Ishikawa (cell line): ENCODE data around the gene FAM199X.

ENCODE experiments used
- CEBPB ChIP-seq: IDR thresholded peaks from 2 replicates; pipeline ENCODE4 v1.6.1; 2012
- CREB1 ChIP-seq: IDR thresholded peaks from 2 replicates; pipeline ENCODE4 v1.6.1; 2012; ENCODE audit warnings: low read depth
- EGR1 ChIP-seq: IDR thresholded peaks from 2 replicates; pipeline ENCODE4 v1.6.1; 2012
- EP300 ChIP-seq: IDR thresholded peaks from 2 replicates; pipeline ENCODE4 v1.6.1; 2012; ENCODE audit warnings: borderline replicate concordance
- FOXM1 ChIP-seq: IDR thresholded peaks from 2 replicates; pipeline ENCODE4 v1.6.1; 2012; ENCODE audit warnings: low read depth, borderline replicate concordance
- NFIC ChIP-seq: IDR thresholded peaks from 2 replicates; pipeline ENCODE4 v1.6.1; 2012
- RAD21 ChIP-seq: IDR thresholded peaks from 2 replicates; pipeline ENCODE4 v1.6.1; 2012; ENCODE audit warnings: low read depth
- TAF1 ChIP-seq: IDR thresholded peaks from 2 replicates; pipeline ENCODE4 v1.6.1; 2012; ENCODE audit warnings: low read depth, mild to moderate bottlenecking
- TCF12 ChIP-seq: IDR thresholded peaks from 2 replicates; pipeline ENCODE4 v1.6.1; 2012; ENCODE audit warnings: low read depth
- TEAD4 ChIP-seq: IDR thresholded peaks from 2 replicates; pipeline ENCODE4 v1.6.1; 2012
- YY1 ChIP-seq: IDR thresholded peaks from 2 replicates; pipeline ENCODE4 v1.6.1; 2012; ENCODE audit warnings: low read depth
- ZBTB7A ChIP-seq: IDR thresholded peaks from 2 replicates; pipeline ENCODE4 v1.6.1; 2012; ENCODE audit warnings: low read depth
- TF ChIP-seq, protein P1 (sequence below): IDR thresholded peaks from 2 replicates; pipeline ENCODE4 v1.6.1; 2012
- TF ChIP-seq, protein P2 (sequence below): IDR thresholded peaks from 2 replicates; pipeline ENCODE4 v1.6.1; 2012
- TF ChIP-seq, protein P3 (sequence below): IDR thresholded peaks from 2 replicates; pipeline ENCODE4 v1.6.1; 2012; ENCODE audit warnings: low read depth, mild to moderate bottlenecking

FAM199X gene

DNA sequence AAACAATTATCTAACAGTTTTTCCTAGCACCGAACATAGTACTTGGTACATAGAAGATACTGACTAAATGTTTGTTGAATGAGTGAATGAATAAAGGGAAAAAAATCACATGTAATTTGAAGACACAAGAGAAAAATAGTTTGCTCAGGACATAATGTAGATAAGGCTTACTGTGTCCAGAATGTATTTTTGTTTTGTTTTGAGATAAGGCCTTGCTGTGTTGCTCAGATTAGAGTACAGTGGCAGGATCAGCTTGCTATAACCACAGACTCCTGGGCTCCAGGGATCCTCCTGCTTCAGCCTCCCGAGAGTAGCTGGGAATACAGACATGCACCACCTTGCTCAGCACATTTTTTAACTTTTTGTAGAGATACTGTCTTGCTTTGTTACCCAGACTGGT lies 6.5 kb downstream of the FAM199X start:
- TF ChIP-seq FOXM1 = no peak
- TF ChIP-seq TEAD4 = no peak
- TF ChIP-seq TCF12 = no peak
- no peak for TF ChIP-seq CREB1
- TF ChIP-seq TAF1 = no peak

- TF ChIP-seq YY1 (no peak), FOXM1 (no peak), TCF12 (no peak), ZBTB7A (no peak), CREB1 (no peak), TAF1 (no peak), RAD21 (no peak), EP300 (no peak), EGR1 (no peak), CEBPB (no peak), TEAD4 (no peak)
- TF ChIP-seq, protein P1, sequence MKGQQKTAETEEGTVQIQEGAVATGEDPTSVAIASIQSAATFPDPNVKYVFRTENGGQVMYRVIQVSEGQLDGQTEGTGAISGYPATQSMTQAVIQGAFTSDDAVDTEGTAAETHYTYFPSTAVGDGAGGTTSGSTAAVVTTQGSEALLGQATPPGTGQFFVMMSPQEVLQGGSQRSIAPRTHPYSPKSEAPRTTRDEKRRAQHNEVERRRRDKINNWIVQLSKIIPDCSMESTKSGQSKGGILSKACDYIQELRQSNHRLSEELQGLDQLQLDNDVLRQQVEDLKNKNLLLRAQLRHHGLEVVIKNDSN = no peak
- TF ChIP-seq, protein P2, sequence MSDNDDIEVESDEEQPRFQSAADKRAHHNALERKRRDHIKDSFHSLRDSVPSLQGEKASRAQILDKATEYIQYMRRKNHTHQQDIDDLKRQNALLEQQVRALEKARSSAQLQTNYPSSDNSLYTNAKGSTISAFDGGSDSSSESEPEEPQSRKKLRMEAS = no peak
Observed at GRCh38 chrX:104173841-104174240, 7.6 kb downstream of the FAM199X start.

- TF ChIP-seq, protein P2 = no peak
- TF ChIP-seq TAF1 (no peak), YY1 (no peak), RAD21 (no peak), EGR1 (no peak), NFIC (no peak), TCF12 (no peak)
- TF ChIP-seq, protein P3, sequence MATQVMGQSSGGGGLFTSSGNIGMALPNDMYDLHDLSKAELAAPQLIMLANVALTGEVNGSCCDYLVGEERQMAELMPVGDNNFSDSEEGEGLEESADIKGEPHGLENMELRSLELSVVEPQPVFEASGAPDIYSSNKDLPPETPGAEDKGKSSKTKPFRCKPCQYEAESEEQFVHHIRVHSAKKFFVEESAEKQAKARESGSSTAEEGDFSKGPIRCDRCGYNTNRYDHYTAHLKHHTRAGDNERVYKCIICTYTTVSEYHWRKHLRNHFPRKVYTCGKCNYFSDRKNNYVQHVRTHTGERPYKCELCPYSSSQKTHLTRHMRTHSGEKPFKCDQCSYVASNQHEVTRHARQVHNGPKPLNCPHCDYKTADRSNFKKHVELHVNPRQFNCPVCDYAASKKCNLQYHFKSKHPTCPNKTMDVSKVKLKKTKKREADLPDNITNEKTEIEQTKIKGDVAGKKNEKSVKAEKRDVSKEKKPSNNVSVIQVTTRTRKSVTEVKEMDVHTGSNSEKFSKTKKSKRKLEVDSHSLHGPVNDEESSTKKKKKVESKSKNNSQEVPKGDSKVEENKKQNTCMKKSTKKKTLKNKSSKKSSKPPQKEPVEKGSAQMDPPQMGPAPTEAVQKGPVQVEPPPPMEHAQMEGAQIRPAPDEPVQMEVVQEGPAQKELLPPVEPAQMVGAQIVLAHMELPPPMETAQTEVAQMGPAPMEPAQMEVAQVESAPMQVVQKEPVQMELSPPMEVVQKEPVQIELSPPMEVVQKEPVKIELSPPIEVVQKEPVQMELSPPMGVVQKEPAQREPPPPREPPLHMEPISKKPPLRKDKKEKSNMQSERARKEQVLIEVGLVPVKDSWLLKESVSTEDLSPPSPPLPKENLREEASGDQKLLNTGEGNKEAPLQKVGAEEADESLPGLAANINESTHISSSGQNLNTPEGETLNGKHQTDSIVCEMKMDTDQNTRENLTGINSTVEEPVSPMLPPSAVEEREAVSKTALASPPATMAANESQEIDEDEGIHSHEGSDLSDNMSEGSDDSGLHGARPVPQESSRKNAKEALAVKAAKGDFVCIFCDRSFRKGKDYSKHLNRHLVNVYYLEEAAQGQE = no peak
- TF ChIP-seq, protein P1 = no peak
Observed at GRCh38 chrX:104183685-104184084, 17.4 kb downstream of the FAM199X start.

- no peak for TF ChIP-seq TAF1
- TF ChIP-seq, protein P1 = no peak
Observed at GRCh38 chrX:104187931-104188330, 21.7 kb downstream of the FAM199X start.

DNA sequence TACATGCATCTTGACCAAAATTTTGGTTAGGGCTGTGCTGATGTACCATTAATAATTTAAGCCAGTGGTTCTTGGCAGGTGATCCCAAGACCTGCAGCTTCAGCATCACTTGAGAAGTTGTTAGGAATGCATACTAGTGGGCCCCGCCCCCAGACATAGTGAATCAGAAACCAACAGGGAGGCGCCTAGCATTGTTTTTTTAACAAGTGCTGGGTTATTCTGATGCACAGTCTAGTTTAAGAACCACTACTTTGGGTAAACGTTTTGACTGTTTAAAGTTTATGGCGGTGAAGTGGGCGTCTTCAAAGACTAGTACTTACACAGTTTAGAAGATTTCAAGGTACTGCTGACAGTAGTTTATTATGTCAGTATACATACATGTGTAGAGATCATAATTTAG lies 23.6 kb downstream of the FAM199X start:
- TF ChIP-seq RAD21 (no peak), CREB1 (no peak), EP300 (no peak), ZBTB7A (no peak), TEAD4 (no peak), EGR1 (no peak), YY1 (no peak), CEBPB (no peak), TCF12 (no peak), NFIC (no peak), TAF1 (no peak), FOXM1 (no peak)
- TF ChIP-seq, protein P2 = no peak
- TF ChIP-seq, protein P1 = no peak
- TF ChIP-seq, protein P3 = no peak

- TF ChIP-seq EP300 (no peak), CEBPB (no peak), ZBTB7A (no peak), RAD21 (no peak), EGR1 (no peak), TAF1 (no peak), YY1 (no peak), NFIC (no peak), CREB1 (no peak), TEAD4 (no peak), FOXM1 (no peak), TCF12 (no peak)
- TF ChIP-seq, protein P1 = no peak
- TF ChIP-seq, protein P2 = no peak
- TF ChIP-seq, protein P3 = no peak
Observed at GRCh38 chrX:104193485-104193884, 27.2 kb downstream of the FAM199X start.
